Retinal pigment epithelial cell (primary cell): ENCODE results near the gene KCTD6.

Experiments used
- DNase-seq: peaks from one replicate; pipeline ENCODE4 v3.0.0-alpha.2; 2010; ENCODE audit warnings: low read depth
- H3K4me3 ChIP-seq: 2 replicates; pipeline ENCODE4 v1.5.1; 2011; ENCODE audit warnings: mild to moderate bottlenecking, low read length, control low read depth, moderate library complexity
- TF ChIP-seq, protein P1 (sequence below): conservative IDR thresholded peaks from 2 replicates; pipeline ENCODE4 v1.5.1; 2011; ENCODE audit warnings: low read depth, low read length, control low read depth, inconsistent platforms

Gene KCTD6

DNA sequence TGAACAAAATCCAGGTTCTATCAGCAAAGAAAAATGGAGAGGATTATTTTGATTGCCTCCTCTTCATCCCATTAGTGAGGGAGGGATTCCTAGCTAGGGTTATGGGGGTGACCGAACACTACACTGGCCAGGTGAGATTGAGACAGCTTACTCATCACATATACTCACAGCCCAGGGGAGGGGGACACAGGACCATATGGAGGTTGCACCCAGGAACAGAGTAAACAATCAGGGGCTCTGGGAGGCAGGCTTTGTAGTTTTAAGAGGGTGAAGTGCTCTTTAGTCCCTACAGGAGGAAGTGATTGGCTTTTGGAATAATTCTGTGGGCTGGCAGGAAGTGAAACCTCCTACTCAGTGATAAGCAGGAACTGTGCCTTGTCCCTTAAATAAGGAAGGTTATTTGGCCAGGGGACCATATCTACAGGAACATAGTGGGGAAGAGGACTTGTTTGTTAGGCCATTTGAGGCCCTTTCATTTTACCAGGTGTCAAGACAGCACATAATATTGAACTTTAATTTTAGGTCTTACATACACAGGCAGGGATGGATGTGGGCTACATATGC lies 17.5 kb upstream of the KCTD6 start:
- H3K4me3 ChIP-seq = no peak overlapping the region
- DNase-seq = no peak
- TF ChIP-seq, protein P1, sequence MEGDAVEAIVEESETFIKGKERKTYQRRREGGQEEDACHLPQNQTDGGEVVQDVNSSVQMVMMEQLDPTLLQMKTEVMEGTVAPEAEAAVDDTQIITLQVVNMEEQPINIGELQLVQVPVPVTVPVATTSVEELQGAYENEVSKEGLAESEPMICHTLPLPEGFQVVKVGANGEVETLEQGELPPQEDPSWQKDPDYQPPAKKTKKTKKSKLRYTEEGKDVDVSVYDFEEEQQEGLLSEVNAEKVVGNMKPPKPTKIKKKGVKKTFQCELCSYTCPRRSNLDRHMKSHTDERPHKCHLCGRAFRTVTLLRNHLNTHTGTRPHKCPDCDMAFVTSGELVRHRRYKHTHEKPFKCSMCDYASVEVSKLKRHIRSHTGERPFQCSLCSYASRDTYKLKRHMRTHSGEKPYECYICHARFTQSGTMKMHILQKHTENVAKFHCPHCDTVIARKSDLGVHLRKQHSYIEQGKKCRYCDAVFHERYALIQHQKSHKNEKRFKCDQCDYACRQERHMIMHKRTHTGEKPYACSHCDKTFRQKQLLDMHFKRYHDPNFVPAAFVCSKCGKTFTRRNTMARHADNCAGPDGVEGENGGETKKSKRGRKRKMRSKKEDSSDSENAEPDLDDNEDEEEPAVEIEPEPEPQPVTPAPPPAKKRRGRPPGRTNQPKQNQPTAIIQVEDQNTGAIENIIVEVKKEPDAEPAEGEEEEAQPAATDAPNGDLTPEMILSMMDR = no peak

DNA sequence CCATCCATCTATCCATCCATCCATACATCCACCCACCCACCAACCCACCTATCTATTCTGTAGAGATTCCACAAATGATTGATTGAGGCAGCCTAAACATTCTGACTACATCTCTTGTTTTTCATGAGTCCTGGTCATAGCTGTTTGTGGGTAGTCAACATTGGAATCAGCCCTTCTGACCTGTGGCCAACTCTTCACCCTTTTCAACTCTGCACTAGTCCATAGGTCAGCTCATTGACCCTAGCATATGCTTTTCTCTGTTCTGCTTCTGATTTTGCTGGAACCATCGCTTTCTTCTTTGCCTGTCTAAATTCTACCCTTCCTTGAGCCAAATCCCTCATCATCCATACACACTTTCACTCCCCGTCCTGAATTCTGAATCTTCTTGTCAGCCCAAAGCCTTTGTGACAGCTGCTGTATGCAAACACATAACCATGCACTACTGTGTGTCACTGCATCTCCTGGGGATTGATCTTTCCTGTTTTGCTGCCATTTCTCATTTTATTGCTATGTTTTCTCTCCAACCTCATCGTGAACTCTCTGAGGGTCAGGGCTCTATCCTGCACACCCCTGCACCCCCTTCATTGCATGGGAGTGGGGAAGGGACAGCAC lies 16.8 kb upstream of the KCTD6 start:
- TF ChIP-seq, protein P1 = no peak
- H3K4me3 ChIP-seq = no peak overlapping the region
- no peak for DNase-seq

GRCh38 chr3:58478781-58479180 lies 13.1 kb upstream of the KCTD6 start:
- H3K4me3 ChIP-seq = no peak overlapping the region
- TF ChIP-seq, protein P1 = no peak
- no peak for DNase-seq

- DNase-seq = no peak
- TF ChIP-seq, protein P1 = no peak
- no peak overlapping the region for H3K4me3 ChIP-seq
Observed at GRCh38 chr3:58480309-58480708, 11.6 kb upstream of the KCTD6 start.

GRCh38 chr3:58482917-58483636 lies 8.8 kb upstream of the KCTD6 start:
- no peak overlapping the region for H3K4me3 ChIP-seq
- DNase-seq = no peak
- TF ChIP-seq, protein P1 = no peak

DNA sequence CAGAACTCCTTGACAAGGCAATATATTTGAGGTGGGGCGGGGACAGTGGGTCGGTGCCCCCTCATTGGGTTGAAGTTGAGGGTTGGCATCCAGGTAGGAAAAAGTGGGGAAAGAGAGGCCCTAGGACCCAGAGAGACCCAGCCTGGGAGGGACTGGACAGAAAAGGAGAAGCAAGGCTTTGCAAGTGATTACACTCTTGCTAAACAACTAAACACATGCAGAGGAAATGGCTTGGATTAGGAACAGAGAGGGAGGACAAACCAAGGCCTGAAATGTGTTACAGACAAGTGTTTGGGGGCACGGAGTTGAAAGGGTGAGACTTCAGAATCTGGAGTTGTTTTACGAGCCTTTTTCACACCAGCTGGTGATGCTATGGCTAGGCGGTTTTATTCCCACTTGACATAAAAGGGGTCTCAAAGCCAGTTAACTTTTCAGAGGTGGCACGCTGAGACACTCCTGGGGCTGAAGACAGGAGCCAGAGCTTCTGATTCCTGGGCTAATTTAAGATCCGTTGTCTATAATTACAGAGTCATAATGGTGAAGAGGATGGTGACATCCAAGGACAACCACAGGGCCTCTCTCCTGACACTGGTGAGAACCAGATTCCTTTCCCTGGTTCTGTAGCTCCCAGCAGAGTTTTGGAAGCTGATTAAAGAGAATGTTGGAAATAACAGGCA lies 7.7 kb upstream of the KCTD6 start:
- no peak overlapping the region for H3K4me3 ChIP-seq
- DNase-seq = no peak
- TF ChIP-seq, protein P1 = no peak
